ENCODE measurements around the gene RAD51B.

DNA sequence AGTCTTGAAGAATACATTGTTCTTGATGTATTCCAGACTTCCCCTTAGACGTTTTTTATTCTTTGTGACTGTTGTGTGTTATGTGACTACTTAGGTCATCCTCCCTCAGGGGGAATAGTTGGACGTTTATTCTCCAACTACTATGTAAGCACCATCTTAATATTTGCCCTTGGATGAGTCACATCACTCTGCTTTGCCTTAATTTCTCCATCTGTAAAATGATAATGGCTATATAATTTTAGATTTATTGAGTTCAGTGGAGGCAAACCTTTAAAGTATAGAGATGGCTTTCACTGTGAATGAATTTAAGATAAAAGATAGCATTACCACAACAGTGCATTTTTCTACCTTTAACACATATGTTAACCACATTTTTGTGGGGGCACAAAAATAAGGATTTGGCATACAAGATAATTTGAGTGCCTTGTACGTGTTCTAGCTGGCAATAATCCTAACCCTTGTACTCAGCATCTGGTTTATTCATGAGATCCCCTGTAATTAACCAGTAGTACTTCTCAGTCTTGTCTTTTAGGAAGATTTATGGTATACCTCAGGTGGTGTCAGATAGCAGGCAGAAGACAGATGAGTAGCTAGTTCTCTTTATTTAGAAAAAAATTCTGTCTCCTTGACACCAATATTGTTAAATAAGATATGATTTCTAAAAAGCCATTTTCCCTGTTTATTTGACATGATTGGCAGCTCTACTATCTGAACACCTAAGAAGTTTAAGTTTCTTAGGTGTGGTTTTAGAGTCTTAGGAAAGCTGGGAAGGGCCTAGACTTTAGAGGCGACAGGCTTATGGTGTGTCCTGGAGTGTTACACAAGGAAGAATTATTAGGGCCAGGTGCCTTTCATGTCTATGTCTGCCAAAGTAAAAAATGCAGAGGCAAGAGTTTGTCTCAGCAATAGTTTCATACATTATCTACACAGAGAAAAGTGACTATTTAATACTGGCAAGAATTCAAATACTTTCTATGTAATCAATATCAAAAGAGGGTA, 152.3 kb downstream of the RAD51B start:
- TF ChIP-seq CTCF (IDR thresholded peaks at IDR 0.05; ENCODE audit: insufficient read depth, low read length) (no peak), SPI1 (IDR thresholded peaks at IDR 0.05; ENCODE audit: borderline replicate concordance, low read depth) (no peak)

Measured in HL-60 (cell line).